ENCODE measurements around the gene MYL12A. TPM values are rescaled to one million over a fixed set of nuclear protein-coding genes. Genes with fewer than 3 reads are reported as not detected.

MYL12A gene
- total RNA-seq, 1 donor from 2014 or later = 2,252 TPM

GRCh38 chr18:3248658-3249359, 1.2 kb downstream of the MYL12A start:
- DNase-seq (ENCODE audit: missing footprints) (no peak), ATAC-seq (no peak)

GRCh38 chr18:3250237-3251107, 2.9 kb downstream of the MYL12A start:
- ATAC-seq (no peak), DNase-seq (ENCODE audit: missing footprints) (no peak)
- intact Hi-C loops (cut with DNase I) = no loop called here

More at GRCh38 chr18:3248658-3249359, 1.2 kb downstream of the MYL12A start:
- intact Hi-C loops (cut with DNase I) = loop anchor here (5.0 kb wide), 1 partner anchor 97 kb away; no protein-coding TSS in a partner anchor

- DNase-seq (ENCODE audit: missing footprints) (no peak), ATAC-seq (no peak)
- intact Hi-C loops (cut with DNase I) = no loop called here
Measured at GRCh38 chr18:3251249-3251962, 3.8 kb downstream of the MYL12A start.

- intact Hi-C loops (cut with DNase I) = no loop called here
- DNase-seq (ENCODE audit: missing footprints) (no peak), ATAC-seq (peak; percentile 5)
Measured at GRCh38 chr18:3251963-3252277, 4.3 kb downstream of the MYL12A start.

GRCh38 chr18:3252843-3253242, 5.2 kb downstream of the MYL12A start:
- ATAC-seq (no peak), DNase-seq (ENCODE audit: missing footprints) (no peak)
- intact Hi-C loops (cut with DNase I) = no loop called here

- DNase-seq (ENCODE audit: missing footprints) (peak; percentile 39), ATAC-seq (no peak)
- intact Hi-C loops (cut with DNase I) = no loop called here
Measured at GRCh38 chr18:3254725-3255124, 7.1 kb downstream of the MYL12A start.

- ATAC-seq (no peak), DNase-seq (ENCODE audit: missing footprints) (no peak)
- intact Hi-C loops (cut with DNase I) = no loop called here
Measured at GRCh38 chr18:3255611-3256165, 8.1 kb downstream of the MYL12A start.

- intact Hi-C loops (cut with DNase I) = no loop called here
- no peak for ATAC-seq
- DNase-seq (ENCODE audit: missing footprints) = no peak
Measured at GRCh38 chr18:3256693-3257626, 9.4 kb downstream of the MYL12A start.

GRCh38 chr18:3257627-3258120, 10.1 kb downstream of the MYL12A start:
- ATAC-seq (no peak), DNase-seq (ENCODE audit: missing footprints) (no peak)
- intact Hi-C loops (cut with DNase I) = no loop called here

GRCh38 chr18:3260995-3261372, 13.4 kb downstream of the MYL12A start:
- no peak for DNase-seq (ENCODE audit: missing footprints)
- intact Hi-C loops (cut with DNase I) = no loop called here

GRCh38 chr18:3261373-3262233, 14.0 kb downstream of the MYL12A start, which contains the start of gene MYL12B:
TSS of gene MYL12B (plus strand) at chr18:3262133. CDS start at chr18:3272899, 10,766 bp downstream.
- DNase-seq (ENCODE audit: missing footprints) (peak; percentile 94), ATAC-seq (peak; percentile 93)
- intact Hi-C loops (cut with DNase I) = no loop called here

More at GRCh38 chr18:3260995-3261372, 13.4 kb downstream of the MYL12A start:
- no peak for ATAC-seq

GRCh38 chr18:3262234-3263131, 14.9 kb downstream of the MYL12A start:
- DNase-seq (ENCODE audit: missing footprints) (no peak), ATAC-seq (peak; percentile 14)
- intact Hi-C loops (cut with DNase I) = no loop called here

GRCh38 chr18:3263132-3263700, 15.6 kb downstream of the MYL12A start:
- intact Hi-C loops (cut with DNase I) = no loop called here
- ATAC-seq = no peak
- no peak for DNase-seq (ENCODE audit: missing footprints)

- no peak for ATAC-seq
- DNase-seq (ENCODE audit: missing footprints) = no peak
- intact Hi-C loops (cut with DNase I) = no loop called here
Measured at GRCh38 chr18:3264362-3264761, 16.8 kb downstream of the MYL12A start.

- ATAC-seq (no peak), DNase-seq (ENCODE audit: missing footprints) (no peak)
- intact Hi-C loops (cut with DNase I) = no loop called here
Measured at GRCh38 chr18:3265564-3266033, 18.0 kb downstream of the MYL12A start.
